NCI-H1417 (cell line): ENCODE measurements around the gene WNT4.

Experiments used
- DNase-seq, 3 experiments: peaks; one replicate each; lab custom pipeline; 2025; lab: John Stamatoyannopoulos, UW

Gene WNT4

GRCh38 chr1:22076346-22076745, 66.6 kb downstream of the WNT4 start:
- no peak for DNase-seq

- no peak for DNase-seq
Measured at GRCh38 chr1:22075718-22076117, 67.2 kb downstream of the WNT4 start.

- DNase-seq: no peak
Measured at GRCh38 chr1:22074803-22075202, 68.1 kb downstream of the WNT4 start.

GRCh38 chr1:22071511-22071910, 71.4 kb downstream of the WNT4 start:
- DNase-seq: no peak
